ENCODE results near the gene RGS14.

DNA sequence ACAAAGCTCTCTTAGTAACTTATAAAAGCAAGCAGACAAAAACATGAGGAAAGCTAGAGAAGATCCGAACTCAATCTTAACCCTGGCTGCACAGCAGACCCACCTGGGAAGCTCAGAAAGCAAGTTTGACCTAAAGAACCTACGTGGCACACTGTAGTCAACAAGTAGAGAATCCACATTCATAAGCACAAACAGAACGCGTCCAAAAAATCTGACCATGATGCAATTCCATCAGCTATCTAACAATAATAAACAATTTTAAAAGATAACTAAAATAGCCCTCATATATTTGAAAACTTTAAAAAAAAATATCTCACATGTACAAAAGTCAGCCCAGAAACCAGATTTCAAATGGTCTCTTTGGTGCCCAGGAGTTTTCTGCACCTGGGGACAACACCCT is 10.9 kb upstream of the RGS14 start:
- TF ChIP-seq, protein P1, sequence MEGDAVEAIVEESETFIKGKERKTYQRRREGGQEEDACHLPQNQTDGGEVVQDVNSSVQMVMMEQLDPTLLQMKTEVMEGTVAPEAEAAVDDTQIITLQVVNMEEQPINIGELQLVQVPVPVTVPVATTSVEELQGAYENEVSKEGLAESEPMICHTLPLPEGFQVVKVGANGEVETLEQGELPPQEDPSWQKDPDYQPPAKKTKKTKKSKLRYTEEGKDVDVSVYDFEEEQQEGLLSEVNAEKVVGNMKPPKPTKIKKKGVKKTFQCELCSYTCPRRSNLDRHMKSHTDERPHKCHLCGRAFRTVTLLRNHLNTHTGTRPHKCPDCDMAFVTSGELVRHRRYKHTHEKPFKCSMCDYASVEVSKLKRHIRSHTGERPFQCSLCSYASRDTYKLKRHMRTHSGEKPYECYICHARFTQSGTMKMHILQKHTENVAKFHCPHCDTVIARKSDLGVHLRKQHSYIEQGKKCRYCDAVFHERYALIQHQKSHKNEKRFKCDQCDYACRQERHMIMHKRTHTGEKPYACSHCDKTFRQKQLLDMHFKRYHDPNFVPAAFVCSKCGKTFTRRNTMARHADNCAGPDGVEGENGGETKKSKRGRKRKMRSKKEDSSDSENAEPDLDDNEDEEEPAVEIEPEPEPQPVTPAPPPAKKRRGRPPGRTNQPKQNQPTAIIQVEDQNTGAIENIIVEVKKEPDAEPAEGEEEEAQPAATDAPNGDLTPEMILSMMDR (IDR thresholded peaks at IDR 0.05): no peak
- TF ChIP-seq EP300 (IDR thresholded peaks at IDR 0.05) (no peak), POLR2A (IDR thresholded peaks at IDR 0.05) (no peak)

Measured in tibial nerve (tissue), 4 donors.